Stimulated activated CD8-positive, alpha-beta memory T cell treated with anti-CD3 and anti-CD28 coated beads, Interleukin-15, amount 100 ng/mL, for 48 hours (primary cell): ENCODE measurements around the gene CHCT1.

Source experiments
- DNase-seq, 2 donors: peaks; one replicate each; pipeline ENCODE4 v3.0.0-alpha.2; 2020; ENCODE audit warnings: low read depth in 2 of 2

Gene CHCT1

DNA sequence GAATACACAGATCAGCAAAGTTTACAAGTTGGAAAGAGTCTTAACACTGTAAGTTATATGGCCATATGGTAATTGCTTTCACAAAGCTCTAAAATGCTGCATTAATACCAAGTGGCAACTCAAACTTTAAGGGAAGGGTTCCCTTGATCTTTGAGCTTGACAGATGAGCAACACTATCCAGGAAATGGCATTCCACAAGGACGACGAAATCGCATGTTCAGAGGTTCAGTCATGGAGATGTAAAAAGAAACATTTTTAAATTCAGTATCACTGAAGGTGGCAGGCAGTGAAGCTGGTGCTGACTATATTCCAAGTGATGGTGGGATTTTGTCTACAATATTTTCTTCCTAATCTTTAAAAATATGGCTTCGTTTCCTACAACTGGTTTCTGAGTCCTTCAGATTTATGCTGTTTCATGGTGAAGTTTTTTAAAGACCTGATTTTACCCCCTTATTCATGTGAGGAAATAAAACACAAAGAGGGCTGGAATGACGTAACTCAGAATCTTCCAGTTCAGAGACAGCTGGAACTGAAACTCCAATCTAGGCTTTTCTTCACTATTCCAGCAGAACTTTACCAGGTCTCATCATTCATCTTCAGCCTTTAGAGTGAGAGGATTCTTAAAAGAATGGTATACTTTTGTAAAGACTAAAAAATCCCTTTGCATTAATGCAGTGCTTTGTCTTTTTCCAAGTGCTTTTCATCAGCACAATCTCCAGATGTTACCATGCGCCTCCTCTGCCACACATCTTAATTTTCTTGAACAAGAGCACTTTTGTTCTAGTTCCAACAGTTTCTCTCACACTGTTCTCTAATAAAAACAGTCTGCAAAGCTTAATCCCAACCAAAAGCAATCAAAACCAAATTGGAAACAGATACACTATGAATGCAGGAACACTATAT lies 20.2 kb downstream of the CHCT1 start:
- no peak for DNase-seq

DNA sequence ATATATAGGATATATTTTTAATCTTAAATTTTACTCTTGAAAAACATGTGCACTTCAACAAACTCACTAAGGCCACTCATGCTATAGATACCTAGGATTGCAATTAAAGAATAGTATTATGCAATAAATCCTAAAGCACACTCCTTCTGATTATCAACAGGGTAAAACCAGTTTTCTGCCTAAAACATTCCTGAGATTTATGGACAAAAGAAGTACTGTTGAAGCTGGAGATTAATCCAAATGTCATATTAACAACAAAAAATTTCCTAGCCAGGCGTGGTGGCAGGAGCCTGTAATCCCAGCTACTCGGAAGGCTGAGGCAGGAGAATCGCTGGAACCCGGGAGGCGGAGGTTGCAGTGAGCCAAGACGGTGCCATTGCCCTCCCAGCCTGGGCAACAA lies 21.4 kb downstream of the CHCT1 start:
- no peak for DNase-seq

GRCh38 chr17:60445144-60445543 lies 22.9 kb downstream of the CHCT1 start:
- no peak for DNase-seq

DNA sequence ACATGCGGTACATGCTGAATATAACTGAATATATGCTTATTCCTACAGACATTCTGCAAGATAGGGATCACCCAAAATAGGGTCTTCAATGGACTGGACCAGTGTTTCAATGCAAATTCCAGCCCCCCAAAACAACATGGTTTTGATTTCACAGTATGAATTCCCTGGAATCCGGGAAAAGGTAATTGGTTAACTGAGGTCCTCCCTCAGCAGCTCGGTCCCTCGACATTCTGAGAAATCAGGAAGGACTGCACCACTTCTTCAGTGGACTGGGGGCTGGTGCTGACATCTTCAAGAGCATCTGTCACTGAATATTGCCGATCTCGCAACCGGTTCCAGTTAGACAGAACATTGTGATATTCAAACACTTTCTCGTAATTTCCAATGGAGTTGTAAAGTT lies 25.1 kb downstream of the CHCT1 start:
- no peak for DNase-seq

DNA sequence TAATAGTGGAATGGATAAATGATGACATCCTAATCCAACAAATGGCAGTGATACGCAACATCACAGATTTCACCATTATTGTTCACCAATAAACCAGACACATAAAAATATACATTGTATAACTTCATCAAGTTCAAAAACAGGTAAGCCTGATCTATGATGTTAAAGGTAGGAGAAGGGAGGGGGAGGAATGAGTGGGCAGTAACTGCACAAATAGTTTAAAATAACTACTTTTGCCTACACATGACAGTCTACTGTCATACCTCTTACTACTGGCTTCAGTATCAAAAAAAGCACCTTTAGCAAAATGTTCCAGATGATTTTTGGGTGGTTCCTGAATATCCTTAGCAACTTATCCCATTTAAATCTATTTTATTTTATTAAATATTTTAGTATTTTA lies 28.8 kb downstream of the CHCT1 start:
- DNase-seq, result no peak

GRCh38 chr17:60451965-60452364 lies 29.7 kb downstream of the CHCT1 start:
- DNase-seq, result no peak

DNA sequence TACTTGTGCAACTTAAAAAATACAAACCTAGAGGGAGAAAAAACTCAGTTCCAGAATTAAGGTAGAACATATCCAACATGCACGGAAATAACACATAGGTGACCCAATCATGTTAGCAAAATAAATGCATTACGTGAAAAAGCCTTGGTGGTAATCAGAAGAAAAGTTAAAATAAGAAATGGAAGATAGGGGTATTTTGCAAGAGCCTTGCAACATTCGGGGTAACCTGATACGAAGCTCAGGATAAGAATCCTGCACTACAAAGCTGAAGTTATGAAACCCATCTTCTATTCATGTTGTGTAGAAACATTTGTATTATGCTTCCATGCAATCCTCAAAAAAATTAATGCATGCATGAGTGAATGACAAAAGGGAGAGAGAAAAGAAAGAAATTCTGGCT lies 33.1 kb downstream of the CHCT1 start:
- no peak for DNase-seq

GRCh38 chr17:60457148-60457547 lies 34.9 kb downstream of the CHCT1 start:
- no peak for DNase-seq

GRCh38 chr17:60461584-60461983 lies 39.3 kb downstream of the CHCT1 start:
- DNase-seq, result no peak

DNA sequence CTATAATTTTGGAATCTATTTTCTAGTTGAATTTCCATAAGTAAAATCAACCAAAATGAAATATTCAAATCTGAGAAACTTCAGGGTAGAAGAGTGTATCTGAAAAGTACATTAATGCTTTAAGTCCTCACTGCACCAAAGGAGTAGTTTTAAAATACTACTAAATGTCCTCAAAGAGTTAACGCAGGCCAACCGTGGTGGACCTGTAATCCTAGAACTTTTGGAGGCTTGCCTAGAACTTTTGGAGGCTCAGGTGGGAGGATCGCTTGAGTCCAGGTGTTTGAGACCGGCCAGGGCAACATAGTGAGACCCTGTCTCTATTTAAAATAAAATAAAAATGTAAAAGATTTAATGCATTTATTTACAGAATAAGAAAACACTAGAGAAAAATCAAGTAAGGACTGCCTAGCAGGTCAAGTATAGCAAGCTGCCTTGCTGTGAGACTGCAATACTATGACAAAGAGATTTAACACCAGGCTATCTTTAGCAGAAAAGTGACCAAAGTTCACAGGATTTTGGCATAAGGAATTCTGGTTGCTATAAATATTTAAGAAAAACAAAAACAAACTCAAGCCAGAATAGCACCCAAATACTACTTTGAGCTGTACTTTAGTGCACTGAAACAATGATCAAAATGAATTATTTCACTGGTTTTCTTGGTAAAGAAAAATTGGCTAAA lies 41.0 kb downstream of the CHCT1 start:
- DNase-seq, result no peak

- no peak for DNase-seq
Observed at GRCh38 chr17:60464343-60464742, 42.1 kb downstream of the CHCT1 start.

DNA sequence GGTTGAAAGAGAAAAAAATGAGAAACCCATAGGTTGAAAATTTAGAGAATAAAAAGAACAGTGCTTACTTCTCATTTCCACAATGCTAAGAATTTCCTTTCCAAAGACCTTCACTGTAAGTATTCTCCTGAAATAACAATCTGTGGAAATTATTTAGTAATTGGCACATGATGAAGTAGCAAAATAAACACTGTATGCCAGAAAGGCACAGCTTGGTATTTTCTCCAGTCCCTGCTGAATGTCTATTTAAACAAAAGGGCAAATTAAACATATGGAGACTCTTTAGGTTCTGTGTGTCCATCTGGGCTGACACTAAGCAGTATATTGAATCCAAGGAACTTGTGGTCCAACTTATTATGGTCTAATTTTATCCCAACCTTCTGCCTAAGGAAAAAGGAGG lies 46.1 kb downstream of the CHCT1 start:
- no peak for DNase-seq

DNA sequence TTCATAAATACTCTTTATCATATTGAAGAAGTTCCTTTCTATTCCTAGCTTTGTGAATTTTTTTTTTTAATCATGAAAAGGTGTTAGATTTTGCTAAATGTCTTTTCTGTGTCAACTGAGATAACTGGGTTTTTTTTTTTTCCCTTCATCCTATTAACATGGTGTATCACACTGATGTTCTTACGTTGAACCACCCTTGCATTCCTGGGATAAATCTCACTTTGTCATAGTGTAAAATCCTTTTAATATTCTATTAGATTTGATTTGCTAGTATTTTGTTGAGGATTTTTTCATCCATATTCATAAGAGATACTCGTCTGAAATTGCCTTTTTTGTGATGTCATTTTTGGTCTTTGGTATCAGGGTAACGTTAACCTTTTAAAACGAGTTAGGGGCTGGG lies 49.2 kb downstream of the CHCT1 start:
- no peak for DNase-seq

DNA sequence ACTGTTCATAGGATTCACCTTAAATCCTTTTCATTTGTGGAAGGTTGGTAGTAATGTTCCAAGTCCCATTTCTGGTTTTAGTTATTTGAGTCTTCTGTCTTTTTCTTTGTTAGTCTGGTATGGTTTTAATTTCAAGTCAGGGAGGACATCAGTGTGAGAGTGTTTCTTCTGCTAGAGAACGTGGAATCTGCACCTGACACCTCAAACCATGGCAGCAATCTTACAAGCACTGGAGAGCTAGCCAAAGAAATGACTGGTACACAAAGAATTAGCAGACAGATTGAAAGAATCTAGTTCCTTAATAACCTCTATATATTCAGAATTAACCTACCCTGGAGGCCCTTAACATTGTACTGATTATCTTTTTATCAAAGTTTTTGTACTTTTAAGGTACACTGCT lies 50.2 kb downstream of the CHCT1 start:
- no peak for DNase-seq

DNA sequence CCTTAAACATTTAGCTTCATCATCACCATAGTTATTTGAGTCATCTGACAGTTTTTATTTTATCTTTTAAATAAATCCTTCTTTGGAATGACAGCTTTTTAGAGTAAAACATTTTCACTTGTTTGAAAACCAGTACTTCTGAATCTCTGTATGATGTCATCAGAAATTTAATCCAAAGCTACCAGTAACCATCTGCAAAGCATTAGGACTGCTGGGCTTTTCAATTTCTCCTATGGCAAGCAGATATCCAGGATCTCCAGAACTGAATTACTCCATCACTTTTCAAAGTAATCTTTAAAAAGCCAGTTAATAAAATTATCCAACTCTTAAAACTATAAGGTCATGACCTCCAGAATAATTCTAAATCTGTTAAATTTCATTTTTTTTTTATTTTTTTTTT lies 51.5 kb downstream of the CHCT1 start:
- no peak for DNase-seq
